ENCODE results near the gene ZNF385B. TPM values are rescaled to one million over a fixed set of nuclear protein-coding genes. Genes with fewer than 3 reads are reported as not detected.

The ZNF385B gene
- total RNA-seq, 1 donor from 2014 or later, result 0.11 TPM

DNA sequence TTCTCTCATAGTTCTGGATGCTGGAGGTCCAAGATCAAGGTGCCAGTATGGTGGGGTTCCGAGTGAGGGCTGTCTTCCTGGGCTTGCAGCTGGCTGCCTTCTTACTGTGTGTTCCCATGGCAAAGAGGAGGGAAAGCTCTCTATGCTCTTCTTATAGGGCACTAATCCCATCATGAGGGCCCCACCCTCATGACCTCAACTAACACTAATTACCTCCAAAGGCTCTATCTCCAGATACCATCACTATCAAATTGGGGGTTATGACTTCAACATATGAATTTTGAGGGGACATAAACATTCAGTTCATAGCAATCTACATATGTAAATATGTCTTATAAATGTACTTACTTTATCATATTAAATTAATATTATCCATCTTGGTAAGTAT is 322.3 kb downstream of the ZNF385B start:
- no peaks in the 10 kb centered on the region for H3K36me3 Mint-ChIP-seq
- DNase-seq (ENCODE audit: low spot score in 2 of 2, unreplicated experiment in 2 of 2), result no peak
- no peaks in the 10 kb centered on the region for H3K27me3 Mint-ChIP-seq (ENCODE audit: low read depth)
- TF ChIP-seq, protein P1, sequence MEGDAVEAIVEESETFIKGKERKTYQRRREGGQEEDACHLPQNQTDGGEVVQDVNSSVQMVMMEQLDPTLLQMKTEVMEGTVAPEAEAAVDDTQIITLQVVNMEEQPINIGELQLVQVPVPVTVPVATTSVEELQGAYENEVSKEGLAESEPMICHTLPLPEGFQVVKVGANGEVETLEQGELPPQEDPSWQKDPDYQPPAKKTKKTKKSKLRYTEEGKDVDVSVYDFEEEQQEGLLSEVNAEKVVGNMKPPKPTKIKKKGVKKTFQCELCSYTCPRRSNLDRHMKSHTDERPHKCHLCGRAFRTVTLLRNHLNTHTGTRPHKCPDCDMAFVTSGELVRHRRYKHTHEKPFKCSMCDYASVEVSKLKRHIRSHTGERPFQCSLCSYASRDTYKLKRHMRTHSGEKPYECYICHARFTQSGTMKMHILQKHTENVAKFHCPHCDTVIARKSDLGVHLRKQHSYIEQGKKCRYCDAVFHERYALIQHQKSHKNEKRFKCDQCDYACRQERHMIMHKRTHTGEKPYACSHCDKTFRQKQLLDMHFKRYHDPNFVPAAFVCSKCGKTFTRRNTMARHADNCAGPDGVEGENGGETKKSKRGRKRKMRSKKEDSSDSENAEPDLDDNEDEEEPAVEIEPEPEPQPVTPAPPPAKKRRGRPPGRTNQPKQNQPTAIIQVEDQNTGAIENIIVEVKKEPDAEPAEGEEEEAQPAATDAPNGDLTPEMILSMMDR (IDR thresholded peaks at IDR 0.05; ENCODE audit: unreplicated experiment), result no peak
- peaks cover 4% of the 10 kb centered on the region for H3K9me3 Mint-ChIP-seq
- no peak overlapping the region for H3K4me3 Mint-ChIP-seq
- no peak overlapping the region for H3K27ac Mint-ChIP-seq
- H3K4me1 Mint-ChIP-seq, result peaks cover 9% of the 10 kb centered on the region

GRCh38 chr2:179538406-179539123 is 322.8 kb downstream of the ZNF385B start:
- H3K36me3 Mint-ChIP-seq, result no peaks in the 10 kb centered on the region
- TF ChIP-seq, protein P1 (IDR thresholded peaks at IDR 0.05; ENCODE audit: unreplicated experiment), result no peak
- H3K27ac Mint-ChIP-seq, result no peak overlapping the region
- no peaks in the 10 kb centered on the region for H3K27me3 Mint-ChIP-seq (ENCODE audit: low read depth)
- H3K9me3 Mint-ChIP-seq, result peaks cover 4% of the 10 kb centered on the region
- peaks cover 4% of the 10 kb centered on the region for H3K4me1 Mint-ChIP-seq
- DNase-seq (ENCODE audit: low spot score in 2 of 2, unreplicated experiment in 2 of 2), result no peak
- no peak overlapping the region for H3K4me3 Mint-ChIP-seq

DNA sequence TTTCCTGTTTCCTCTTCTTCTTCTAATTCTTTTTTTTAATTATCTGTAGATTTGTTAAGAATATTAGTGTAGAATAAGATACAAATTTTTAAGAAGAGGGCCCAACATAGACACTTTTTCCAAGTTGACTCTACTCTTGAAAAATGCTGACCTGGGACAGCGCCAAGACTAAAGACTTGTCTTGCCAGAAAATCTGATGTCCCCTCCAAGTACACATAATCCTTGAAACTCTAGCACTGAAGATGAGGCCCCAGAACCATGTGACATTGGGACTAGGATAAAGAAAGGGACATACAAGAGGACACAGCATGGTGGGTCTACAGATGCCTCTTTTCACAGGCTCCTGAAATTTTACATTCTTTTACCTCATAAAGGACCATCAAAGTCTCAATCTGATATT is 325.2 kb downstream of the ZNF385B start:
- Mint-ChIP-seq H3K27ac (no peak overlapping the region), H3K27me3 (ENCODE audit: low read depth) (no peaks in the 10 kb centered on the region), H3K4me1 (peaks cover 2% of the 10 kb centered on the region), H3K4me3 (no peak overlapping the region), H3K36me3 (no peaks in the 10 kb centered on the region), H3K9me3 (peaks cover 4% of the 10 kb centered on the region)
- no peak for DNase-seq (ENCODE audit: low spot score in 2 of 2, unreplicated experiment in 2 of 2)
- TF ChIP-seq, protein P1 (IDR thresholded peaks at IDR 0.05; ENCODE audit: unreplicated experiment), result no peak

- TF ChIP-seq, protein P1 (IDR thresholded peaks at IDR 0.05; ENCODE audit: unreplicated experiment), result no peak
- Mint-ChIP-seq H3K9me3 (peaks cover under 1% of the 10 kb centered on the region), H3K27me3 (ENCODE audit: low read depth) (no peaks in the 10 kb centered on the region), H3K4me3 (no peak overlapping the region), H3K27ac (no peak overlapping the region), H3K4me1 (peaks cover 2% of the 10 kb centered on the region), H3K36me3 (no peaks in the 10 kb centered on the region)
- no peak for DNase-seq (ENCODE audit: low spot score in 2 of 2, unreplicated experiment in 2 of 2)
Observed at GRCh38 chr2:179533875-179534274, 327.5 kb downstream of the ZNF385B start.

- Mint-ChIP-seq H3K36me3 (no peaks in the 10 kb centered on the region), H3K4me3 (no peak overlapping the region), H3K27me3 (ENCODE audit: low read depth) (no peaks in the 10 kb centered on the region), H3K27ac (no peak overlapping the region), H3K4me1 (peaks cover 2% of the 10 kb centered on the region), H3K9me3 (no peaks in the 10 kb centered on the region)
- TF ChIP-seq, protein P1 (IDR thresholded peaks at IDR 0.05; ENCODE audit: unreplicated experiment), result no peak
- DNase-seq (ENCODE audit: low spot score in 2 of 2, unreplicated experiment in 2 of 2), result no peak
Observed at GRCh38 chr2:179532863-179533278, 328.5 kb downstream of the ZNF385B start.
